Measurements from ENCODE around the gene KIAA0930.

KIAA0930 gene

DNA sequence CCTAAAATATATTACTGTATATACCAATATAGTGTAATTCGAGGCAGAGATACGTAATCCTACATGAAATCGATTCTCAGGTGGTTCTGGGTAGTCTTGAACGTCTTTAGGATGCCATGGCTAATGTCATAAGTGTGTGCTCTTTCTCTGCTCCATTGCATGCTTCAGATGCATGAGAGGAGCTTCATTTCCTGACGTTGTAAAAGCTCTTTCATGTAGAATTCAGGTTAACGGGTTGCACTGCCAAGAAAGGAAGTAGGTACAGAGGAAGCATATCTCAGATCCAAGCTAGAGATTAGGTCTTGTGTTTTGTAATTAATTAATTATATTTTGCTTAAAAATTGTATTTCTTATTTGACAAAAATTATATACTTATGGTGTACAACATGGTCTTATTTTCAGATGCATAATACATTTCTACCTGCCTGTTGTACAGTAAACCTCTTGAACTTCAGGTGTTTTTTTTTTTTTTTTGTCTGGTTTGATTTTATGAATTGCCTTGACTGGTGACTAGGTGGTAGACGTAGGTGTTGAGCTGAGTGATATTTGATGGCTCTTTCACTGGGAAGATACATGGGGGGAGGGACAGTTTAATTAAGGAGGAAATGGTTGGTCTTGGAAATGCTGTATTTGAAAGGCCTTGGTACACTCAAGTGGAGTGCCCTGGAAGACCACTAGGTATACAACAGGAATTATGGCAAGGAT lies 67.7 kb downstream of the KIAA0930 start:
- DNase-seq (ENCODE audit: low spot score): no peak

DNA sequence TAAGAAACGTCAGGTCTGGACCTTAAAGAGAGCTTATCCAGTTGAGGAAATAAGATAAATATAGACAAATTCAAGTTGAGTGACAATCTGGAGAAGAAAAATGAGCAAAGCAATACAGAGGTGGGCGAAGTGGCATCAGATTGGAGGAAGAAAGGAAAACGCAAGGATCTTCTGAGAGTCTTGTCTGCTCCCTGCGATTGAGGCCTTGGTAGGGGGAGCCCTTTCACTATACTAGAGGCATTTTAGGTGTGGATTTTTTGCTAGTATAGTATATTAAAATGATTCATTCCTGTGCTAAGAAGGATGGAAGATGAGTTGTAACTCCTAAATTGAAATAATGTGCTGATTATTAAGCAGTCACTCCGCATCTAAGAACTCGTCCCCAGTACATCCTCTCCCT lies 68.9 kb downstream of the KIAA0930 start:
- no peak for DNase-seq (ENCODE audit: low spot score)

DNA sequence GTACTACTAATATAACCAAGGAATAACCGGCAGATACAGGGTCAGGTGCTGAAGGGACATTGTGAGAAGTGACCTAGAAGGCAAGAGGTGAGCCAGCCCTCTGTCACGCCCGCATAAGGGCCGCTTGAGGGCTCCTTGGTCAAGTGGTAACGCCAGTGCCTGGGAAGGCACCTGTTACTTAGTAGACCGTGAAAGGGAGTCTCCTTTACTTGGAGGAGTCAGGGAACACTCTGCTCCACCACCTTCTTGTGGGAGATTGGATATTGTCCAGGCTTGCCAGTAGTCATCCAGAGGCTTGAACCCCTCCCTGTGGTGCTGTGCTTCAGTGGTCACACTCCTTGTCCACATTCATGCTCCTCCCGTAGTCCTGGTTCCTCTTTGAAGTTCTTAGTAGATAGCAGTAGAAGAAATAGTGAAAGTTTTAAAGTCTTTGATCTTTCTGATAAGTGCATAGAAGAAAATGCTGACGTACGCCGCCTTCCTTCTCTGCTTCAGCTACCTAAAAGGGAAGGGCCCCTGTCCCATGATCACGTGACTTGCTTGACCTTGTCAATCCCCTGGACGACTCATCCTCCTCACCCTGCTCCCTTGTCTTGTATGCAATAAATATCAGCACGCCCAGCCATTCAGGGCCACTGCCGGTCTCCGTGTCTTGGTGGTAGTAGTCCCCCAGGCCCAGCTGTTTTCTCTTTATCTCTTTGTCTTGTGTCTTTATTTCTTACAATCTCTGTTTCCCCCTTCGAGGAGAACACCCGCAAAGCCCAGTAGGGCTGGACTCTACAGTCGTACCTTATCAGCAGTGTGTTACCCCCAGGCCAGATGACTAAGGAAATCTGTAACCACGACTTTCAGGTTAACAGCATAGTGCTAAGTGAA lies 70.9 kb downstream of the KIAA0930 start:
- no peak for DNase-seq (ENCODE audit: low spot score)

DNA sequence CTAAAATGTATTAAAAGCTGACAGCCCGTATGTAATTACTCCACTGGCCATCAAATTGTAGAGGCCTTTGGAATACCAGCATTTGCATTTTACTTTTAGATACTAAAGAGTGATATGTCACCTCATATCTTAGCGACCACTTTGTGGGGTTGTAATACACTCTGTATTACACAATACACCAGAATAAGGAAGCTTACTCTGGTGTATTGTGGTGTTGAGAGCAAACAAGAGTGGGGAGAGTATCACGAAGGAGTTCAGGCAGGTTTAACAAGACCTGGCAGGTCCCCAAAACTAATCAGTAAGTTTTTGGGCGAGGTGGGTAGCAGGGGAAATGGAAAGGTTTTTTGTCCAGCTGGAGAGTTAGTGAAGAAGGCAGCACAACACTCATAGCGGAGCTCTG lies 73.8 kb downstream of the KIAA0930 start:
- no peak for DNase-seq (ENCODE audit: low spot score)

DNA sequence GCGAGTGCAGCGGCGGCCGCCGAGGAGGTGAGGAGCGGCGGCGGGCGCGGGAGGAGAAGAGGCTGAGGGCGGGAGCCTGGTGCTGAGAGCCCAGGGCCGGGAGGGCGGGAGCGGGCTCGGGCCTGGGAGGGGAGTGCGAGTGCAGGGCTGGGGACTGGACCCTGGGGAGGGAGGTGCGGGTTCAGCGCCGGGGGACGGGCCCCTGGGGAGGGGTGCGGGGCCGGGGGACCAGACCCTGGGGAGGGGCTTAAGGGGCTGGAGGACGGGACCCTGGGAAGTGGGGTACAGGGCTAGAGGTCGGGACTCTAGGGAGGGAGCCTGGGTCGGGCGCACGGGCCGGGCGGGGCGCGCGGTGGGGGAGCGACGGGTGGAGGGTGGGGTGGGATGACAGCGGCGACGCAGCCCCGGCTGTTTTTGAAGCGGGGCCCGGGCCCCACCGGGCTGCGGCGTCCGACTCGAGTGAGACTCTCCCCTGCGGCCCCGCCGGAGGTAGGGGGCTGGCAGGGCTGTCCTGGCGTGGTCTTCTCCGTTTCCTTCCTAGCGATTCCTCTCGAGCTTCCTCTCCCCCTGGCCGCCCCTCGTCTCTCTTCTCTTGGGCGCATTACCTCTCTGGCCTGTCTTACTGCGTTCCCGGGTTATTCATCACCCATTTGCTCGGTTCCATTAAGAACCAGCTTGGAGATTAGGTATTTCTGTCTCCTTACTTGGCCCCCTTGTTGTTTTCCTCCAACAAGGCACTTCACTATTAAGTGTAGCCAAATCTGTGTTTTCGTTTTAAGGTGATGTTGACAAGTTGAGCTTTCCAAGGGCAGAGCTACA lies 76.2 kb downstream of the KIAA0930 start:
- peak; percentile 17 for DNase-seq (ENCODE audit: low spot score)

DNA sequence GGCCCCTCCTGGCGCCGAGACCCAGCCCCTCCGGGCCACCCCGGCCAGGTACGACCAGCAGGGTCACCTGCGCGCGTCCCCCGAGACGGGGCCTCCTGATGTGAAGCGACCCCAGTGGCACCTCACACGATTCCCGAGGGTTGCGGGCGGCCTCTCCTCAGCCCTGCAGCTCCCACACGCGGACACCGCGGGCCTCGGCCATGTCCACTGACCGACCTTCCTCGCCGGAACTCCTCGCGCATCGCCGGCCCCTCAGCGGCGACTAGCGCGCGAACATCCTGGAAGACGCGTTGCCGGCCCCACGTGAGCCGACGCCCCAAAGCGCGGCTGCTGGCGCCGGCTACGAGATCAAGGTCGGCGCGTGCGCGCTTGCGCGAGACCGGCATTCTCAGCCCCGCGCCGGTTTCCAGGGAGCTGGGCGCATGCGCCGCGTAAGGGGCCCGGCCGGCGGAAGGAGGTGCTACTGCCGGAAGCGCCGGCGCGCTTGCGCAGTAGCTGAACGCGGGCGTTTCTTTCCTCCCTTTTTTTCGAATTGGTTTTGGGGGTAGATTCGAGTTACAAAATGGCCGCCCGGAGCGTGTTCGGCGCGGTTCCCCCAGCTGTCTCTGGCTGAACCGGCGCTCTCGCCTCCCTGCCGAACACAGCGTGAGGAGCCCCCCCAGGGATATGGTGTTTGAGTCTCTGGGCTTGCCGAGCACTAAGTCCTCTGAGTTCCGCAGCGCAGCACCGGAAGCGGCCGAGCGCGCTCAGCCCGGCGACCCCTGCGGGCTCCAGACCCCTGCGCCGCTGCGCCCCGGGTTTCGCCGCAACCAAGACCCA lies 77.0 kb downstream of the KIAA0930 start, which contains the start of gene NUP50:
Gene NUP50, plus strand, starts transcription at position 475 of the 819 bp plus-strand sequence. CDS start 4,253 bp downstream, outside the sequence.
- DNase-seq (ENCODE audit: low spot score): peak; percentile 91

DNA sequence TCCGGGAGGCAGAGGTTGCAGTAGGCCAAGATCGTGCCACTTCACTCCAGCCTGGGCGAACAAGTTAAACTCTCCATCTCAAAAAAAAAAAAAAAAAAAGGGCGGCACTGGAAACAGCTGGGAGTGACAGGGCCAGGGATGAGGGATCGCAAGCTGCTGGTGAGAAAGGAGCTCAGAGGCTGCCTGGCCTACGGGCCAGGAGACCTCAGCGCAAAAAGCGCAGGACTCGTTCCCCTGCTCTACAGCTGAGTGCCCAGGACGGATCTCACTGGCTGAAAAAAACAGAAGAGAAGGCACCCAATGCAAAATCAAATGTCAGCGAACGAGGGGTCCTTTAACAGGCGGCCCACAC lies 77.6 kb downstream of the KIAA0930 start:
- no peak for DNase-seq (ENCODE audit: low spot score)

DNA sequence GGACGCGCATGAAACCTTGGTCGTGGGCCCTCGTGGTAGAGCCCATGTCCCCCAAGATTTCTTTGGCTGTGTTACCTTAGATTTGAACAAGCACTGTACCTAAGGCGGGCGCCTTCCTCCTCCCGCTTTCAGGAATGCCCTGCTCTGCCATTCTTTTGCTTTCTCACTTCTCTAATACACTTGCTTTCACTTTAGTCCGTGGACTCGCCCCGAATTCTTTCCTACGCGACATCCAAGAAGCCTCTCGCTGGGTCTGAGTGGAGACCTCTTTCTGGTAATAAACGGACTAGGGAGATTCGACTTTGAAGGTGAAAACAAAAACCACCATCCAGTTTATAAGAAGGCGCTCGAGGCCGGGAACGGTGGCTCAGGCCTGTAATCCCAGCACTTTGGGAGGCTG lies 78.2 kb downstream of the KIAA0930 start:
- no peak for DNase-seq (ENCODE audit: low spot score)

DNA sequence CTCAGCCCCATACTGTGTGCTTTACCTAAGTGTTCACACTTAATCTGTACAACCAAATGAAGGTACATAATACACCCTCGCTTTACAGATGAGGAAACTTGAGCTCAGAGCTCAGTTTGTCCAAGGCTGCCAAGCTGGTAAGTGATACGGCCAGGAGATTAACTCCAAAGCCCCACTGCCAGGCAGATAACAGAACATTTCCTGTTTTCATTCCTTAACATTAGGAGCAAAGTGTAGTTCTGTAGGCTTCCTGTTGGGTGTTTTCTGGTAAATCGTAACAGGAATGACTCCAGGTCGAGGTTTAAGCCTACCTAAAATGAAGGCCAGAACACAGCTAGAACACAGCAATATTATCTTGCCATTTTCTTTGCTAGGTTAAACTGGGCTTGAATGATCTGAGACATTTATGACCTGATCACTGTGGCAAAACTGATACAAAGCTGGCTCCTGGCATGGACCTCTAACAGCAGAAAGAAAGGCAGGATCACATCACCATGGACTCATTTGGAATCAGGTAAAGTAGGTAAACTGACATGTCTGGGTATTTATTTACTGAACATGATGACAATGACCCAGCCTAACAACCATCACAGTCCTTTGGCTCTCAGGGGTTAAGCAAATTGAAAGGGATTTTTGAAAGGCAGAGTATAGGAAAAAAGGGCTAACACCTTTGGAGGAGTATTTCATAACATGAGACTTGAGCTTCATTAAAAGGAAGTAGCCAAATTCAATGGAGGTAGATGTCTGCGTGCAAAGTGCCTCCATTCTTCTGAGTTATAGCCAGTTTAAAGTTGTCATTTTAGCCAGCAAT lies 80.8 kb downstream of the KIAA0930 start:
- DNase-seq (ENCODE audit: low spot score): no peak

DNA sequence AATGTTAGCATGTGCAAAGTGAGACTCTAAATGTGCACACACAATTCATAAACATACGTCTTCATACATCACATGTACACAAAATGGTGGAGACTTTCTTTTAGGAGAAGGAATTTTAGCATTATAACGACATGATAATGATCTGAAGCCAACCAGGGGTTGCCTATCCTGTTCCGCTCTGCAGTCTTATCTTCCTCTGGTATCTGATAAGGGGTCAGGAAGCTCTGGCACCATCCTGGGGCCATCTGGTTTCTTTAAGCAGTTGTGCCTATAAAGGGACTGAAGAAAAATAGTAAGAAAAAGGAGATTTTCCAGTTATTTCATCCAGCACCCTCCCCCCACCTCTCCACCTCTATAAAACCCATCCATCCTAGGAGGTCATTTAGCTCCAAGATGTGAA lies 82.8 kb downstream of the KIAA0930 start:
- DNase-seq (ENCODE audit: low spot score): no peak

DNA sequence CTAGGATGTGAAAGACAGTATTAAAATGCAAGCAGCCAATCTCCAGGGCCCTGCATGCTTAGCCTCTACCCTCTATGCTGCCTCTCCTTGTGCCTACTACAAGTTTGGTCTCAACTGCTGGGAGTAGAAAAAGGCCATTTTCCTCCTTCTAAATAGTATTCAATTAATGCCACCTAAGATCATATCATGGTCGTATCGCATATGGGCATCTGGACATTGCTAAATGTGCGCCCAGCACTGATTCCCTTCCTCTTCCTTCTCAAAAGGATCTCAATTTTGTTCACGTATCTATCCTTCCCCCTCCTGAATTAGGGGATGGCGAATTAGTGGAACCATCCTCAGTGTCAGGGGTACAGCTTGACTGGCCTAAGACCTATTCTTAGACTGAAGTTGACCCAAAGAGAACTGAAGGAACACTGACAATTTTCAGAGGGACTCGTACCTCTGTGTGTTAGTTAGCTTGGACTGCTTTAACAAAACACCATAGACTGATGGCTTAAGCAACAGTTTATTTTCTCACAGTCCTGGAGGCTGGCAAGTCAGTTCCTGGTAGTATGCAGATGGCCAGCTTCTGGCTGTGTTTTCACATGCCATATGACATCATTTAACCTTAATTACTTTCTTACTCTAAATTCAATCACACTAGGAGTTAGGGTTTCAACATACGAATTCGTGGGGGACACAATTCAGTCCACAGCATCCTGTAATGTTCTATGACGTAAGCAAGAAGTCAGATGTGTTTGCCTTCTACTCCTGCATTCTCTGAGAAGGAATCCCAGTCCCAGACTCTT lies 85.4 kb downstream of the KIAA0930 start:
- DNase-seq (ENCODE audit: low spot score): no peak

DNA sequence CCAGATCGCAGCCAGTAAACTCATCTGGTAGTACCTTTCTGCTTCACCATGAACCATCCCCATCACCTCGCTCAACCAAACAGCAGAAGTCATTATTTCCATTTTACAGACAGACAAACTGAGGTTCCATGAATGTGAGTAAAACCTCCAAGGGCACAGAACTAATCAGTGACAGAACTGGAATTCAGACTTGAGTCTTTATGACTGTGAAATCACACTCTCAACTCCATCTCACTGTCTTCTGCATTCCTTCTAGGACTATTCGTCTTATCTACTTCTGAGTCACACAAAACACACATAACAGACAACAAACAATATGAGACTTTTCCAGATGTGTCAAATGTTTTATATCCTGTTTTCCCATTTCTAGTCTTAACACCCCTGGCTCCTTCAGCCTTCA lies 86.3 kb downstream of the KIAA0930 start:
- no peak for DNase-seq (ENCODE audit: low spot score)

DNA sequence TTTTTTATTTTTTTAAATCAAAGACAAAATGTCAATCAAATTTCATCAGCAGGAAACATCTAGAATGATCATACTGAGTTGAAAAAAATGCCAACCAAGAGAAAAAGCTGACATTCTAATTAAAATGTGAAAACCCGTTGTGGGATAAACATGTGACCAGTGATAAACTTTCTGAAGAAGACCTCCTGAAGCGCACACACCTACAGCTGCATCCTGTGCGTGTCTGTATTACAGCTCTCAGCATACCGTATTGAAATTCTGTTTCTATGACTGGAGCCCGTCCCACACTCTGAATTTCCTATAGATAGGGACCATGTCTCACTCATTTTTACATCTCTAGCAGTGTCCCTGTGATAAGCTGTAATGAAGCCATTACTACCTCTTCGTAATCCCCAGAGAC lies 89.2 kb downstream of the KIAA0930 start:
- DNase-seq (ENCODE audit: low spot score): no peak

DNA sequence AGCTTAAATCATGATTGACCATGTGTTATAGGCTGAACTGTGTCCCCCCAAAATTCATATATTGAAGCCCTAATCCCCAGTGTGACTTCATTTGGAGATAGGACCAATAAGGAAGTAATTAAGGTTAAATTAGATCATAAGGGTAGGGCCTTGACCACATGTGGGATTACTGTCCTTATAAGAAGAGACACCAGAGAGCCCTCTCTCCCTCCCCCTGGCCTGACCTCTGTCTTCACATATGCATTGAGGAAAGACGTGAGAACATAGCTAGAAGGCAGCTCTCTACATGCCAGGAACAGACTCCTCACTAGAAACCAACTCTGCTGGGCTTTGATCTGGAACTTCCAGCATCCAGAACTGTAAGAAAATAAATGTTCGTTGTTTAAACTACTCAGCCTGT lies 90.6 kb downstream of the KIAA0930 start:
- DNase-seq (ENCODE audit: low spot score): no peak

DNA sequence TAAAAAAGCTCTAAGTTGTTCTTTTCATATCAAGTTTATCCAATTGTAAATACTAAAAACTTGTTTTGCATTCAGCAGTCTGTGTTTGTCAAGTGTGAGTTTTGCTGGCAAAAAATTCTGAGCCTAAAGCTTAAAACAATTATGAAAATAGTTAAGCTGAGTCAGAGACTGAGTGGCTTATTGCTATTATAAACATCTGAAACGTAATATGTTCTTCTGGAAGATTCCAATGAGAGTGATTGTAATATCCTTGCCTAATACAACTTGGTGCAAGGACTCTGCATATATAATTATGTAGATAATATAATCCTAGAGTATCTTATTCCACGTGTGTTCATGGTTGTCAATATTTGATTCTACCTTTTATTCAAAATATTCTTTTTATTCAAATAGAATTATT lies 91.0 kb downstream of the KIAA0930 start:
- DNase-seq (ENCODE audit: low spot score): no peak

DNA sequence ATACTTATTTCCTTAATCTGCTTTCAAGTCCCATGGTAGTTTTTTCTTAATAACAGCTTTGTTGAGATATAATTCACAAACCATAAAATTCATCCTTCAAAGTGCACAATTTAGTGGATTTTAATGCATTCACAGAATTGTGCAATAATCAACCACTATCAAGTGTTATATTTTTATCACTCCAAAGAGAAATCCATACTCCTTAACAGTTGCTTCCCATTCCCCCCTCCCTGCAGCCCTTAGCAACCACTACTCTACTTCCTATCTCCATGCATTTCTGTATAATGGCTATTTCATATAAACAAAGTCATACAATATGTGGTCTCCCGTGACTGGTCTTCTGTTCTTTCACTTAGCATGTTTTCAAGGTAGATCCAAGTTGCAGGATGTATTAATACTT lies 95.8 kb downstream of the KIAA0930 start:
- no peak for DNase-seq (ENCODE audit: low spot score)

DNA sequence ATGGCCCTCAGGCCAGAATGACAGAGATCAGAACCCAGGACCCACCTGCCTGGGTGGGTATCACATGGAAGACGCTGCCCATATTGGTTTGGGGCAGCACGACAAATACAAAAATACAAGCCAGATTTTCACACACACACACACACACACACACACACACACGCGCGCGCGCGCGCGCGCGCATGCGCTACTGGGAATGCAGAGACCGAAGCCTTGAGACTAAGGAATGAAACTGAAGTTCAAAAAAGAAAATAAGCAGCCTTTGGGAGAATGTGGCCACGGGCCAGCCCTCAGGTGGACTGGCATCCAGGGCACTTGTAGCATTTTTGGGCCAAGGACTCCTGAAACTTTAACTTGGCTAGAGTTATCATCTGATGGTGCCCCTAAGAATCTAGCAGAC lies 98.3 kb downstream of the KIAA0930 start:
- DNase-seq (ENCODE audit: low spot score): no peak
